ENCODE results near the gene SLC16A5.

Gene SLC16A5

GRCh38 chr17:75155191-75155601 is 67.4 kb downstream of the SLC16A5 start:
- in situ Hi-C loops (cut with HindIII; ENCODE audit: low sequenced_read_pairs) = no loop called here

Measured in DLD1 (cell line).